ENCODE measurements around the gene SCFD2. TPM values are rescaled to one million over a fixed set of nuclear protein-coding genes. Genes with fewer than 3 reads are reported as not detected.

SCFD2 gene
- total and polyA plus RNA-seq, 2 of the 8 experiments (the other 6 are each of a cell fraction or from before 2014, with no cell fraction given), result 6.2 to 10.2 TPM

GRCh38 chr4:53171797-53172196, 194.1 kb downstream of the SCFD2 start:
- no peaks in the 10 kb centered on the region for H4K20me1 ChIP-seq (replicated peaks in 1 of 2; ENCODE audit: control insufficient read depth in 1 of 2, insufficient read depth in 2 of 2, low read length in 2 of 2)
- no peak overlapping the region for H3K4me3 ChIP-seq (ENCODE audit: extremely low read depth in 1 of 4, insufficient read depth in 2 of 4, low read depth in 3 of 4, low read length in 4 of 4)
- H3K14ac ChIP-seq (ENCODE audit: insufficient read length), result no peak overlapping the region
- ChIA-PET CTCF (ENCODE audit: partially characterized antibody) (no interaction called here), POLR2A (ENCODE audit: partially characterized antibody) (no interaction called here)
- H3K4ac ChIP-seq (replicated peaks; ENCODE audit: insufficient read length, low read depth, low read length), result no peak overlapping the region
- peaks cover under 1 to 3% of the 10 kb centered on the region in 2 experiments; a peak in 1 of 4 replicates for H3K9me3 ChIP-seq (ENCODE audit: insufficient read depth in 2 of 2, low read depth in 1 of 2, low read length in 1 of 2)
- no peaks in the 10 kb centered on the region for H3K4me1 ChIP-seq (replicated peaks in 1 of 4; ENCODE audit: control insufficient read depth in 3 of 4, insufficient read depth in 4 of 4, low read length in 3 of 4)
- no peak overlapping the region for H2BK120ac ChIP-seq (replicated peaks; ENCODE audit: low read depth, low read length)
- no peaks in the 10 kb centered on the region for H3K27me3 ChIP-seq (replicated peaks in 1 of 4; ENCODE audit: control insufficient read depth in 3 of 4, extremely low read depth in 1 of 4, insufficient read depth in 3 of 4, low read length in 3 of 4)
- H2BK5ac ChIP-seq (ENCODE audit: low read depth, low read length), result no peak overlapping the region
- no peaks in the 10 kb centered on the region for H3K79me1 ChIP-seq (ENCODE audit: low read depth, low read length)
- no peak overlapping the region for H3K9ac ChIP-seq (replicated peaks in 1 of 4; ENCODE audit: extremely low read depth in 1 of 4, low read depth in 3 of 4, low read length in 3 of 4)
- no peak overlapping the region for H3K56ac ChIP-seq (replicated peaks; ENCODE audit: insufficient read length, low read depth, low read length)
- H3K27ac ChIP-seq (ENCODE audit: low read depth, low read length), result no peak overlapping the region
- H3K36me3 ChIP-seq (ENCODE audit: control insufficient read depth in 2 of 4, insufficient read depth in 4 of 4, low read length in 3 of 4), result no peaks in the 10 kb centered on the region
- H2AFZ ChIP-seq (ENCODE audit: low read length), result no peak overlapping the region
- no peak overlapping the region for H3K18ac ChIP-seq (ENCODE audit: extremely low read depth, low read length)
- H4K5ac ChIP-seq (ENCODE audit: insufficient read length, low read depth, low read length), result no peak overlapping the region
- H2AK5ac ChIP-seq (ENCODE audit: low read depth, low read length), result no peak overlapping the region
- H4K8ac ChIP-seq (ENCODE audit: extremely low read depth, insufficient read depth, low read length), result no peak overlapping the region
- H2BK20ac ChIP-seq (ENCODE audit: low read length), result no peak overlapping the region
- no peak overlapping the region for H2BK15ac ChIP-seq (ENCODE audit: low read length)
- no peak overlapping the region for H4K91ac ChIP-seq (replicated peaks; ENCODE audit: insufficient read length, low read length)
- FAIRE-seq, result no peak
- no peak for DNase-seq (ENCODE audit: low read depth in 1 of 2, low spot score in 2 of 2)
- no peak overlapping the region for H2BK12ac ChIP-seq (ENCODE audit: low read depth, low read length)
- H3K23ac ChIP-seq (ENCODE audit: insufficient read length), result no peak overlapping the region
- H3K23me2 ChIP-seq (ENCODE audit: low read depth, low read length), result no peaks in the 10 kb centered on the region
- no peak overlapping the region for H3K4me2 ChIP-seq (ENCODE audit: insufficient read depth in 1 of 2, low read depth in 2 of 2, low read length in 2 of 2)
- WGBS, 2 experiments (ENCODE audit: extremely low coverage in 1 of 2, insufficient coverage in 1 of 2, insufficient read length in 1 of 2, insufficient replicate concordance in 2 of 2, low coverage in 1 of 2, low lambda C conversion rate in 2 of 2, missing lambda C conversion rate in 1 of 2), result 88% methylated on average over 3 of the region's 3 CpGs; no CpG with 5 or more reads in 1 of the 2 experiments
- no peaks in the 10 kb centered on the region for H3K79me2 ChIP-seq (ENCODE audit: control insufficient read depth in 1 of 2, insufficient read depth in 2 of 2, low read length in 2 of 2)
- no peak for TF ChIP-seq SP4 (IDR thresholded peaks at IDR 0.05; ENCODE audit: low read length)
- TF ChIP-seq TBP (IDR thresholded peaks at IDR 0.05; ENCODE audit: low read depth, low read length), result no peak
- TF ChIP-seq JUND (IDR thresholded peaks at IDR 0.05; ENCODE audit: low read length), result no peak
- TF ChIP-seq CBX8 (IDR thresholded peaks at IDR 0.05; ENCODE audit: borderline replicate concordance, low read depth, low read length), result no peak
- no peak for TF ChIP-seq SRF (IDR thresholded peaks at IDR 0.05; ENCODE audit: low read depth, low read length)
- no peak for TF ChIP-seq TAF1 (IDR thresholded peaks at IDR 0.05; ENCODE audit: low read depth, low read length)
- no peak for TF ChIP-seq CREB1 (IDR thresholded peaks at IDR 0.05)
- TF ChIP-seq KDM4A (IDR thresholded peaks at IDR 0.05; ENCODE audit: low read depth, low read length, severe bottlenecking), result no peak
- TF ChIP-seq SP1 (IDR thresholded peaks at IDR 0.05; ENCODE audit: low read depth, low read length), result no peak
- no peak for TF ChIP-seq ASH2L (IDR thresholded peaks at IDR 0.05; ENCODE audit: low read length)
- no peak for TF ChIP-seq EP300 (IDR thresholded peaks at IDR 0.05; ENCODE audit: borderline replicate concordance in 1 of 2, low read depth in 2 of 2, low read length in 2 of 2)
- TF ChIP-seq POLR2A (IDR thresholded peaks at IDR 0.05; ENCODE audit: control extremely low read depth in 1 of 2, low read depth in 2 of 2, low read length in 2 of 2), result no peak
- no peak for TF ChIP-seq KDM5A (IDR thresholded peaks at IDR 0.05; ENCODE audit: low read length)
- TF ChIP-seq USF2 (IDR thresholded peaks at IDR 0.05; ENCODE audit: low read length), result no peak
- no peak for TF ChIP-seq RNF2 (IDR thresholded peaks at IDR 0.05; ENCODE audit: borderline replicate concordance, low read depth, low read length, missing control alignments, poor library complexity, severe bottlenecking)

Data from H1 (cell line).